Thyroid gland (tissue), 4 donors: ENCODE data around the gene DNAJB6.

Source experiments
- CTCF ChIP-seq, 6 experiments: fragments of 200-600 bp in 3 of 6; fragments of 450-650 bp in 3 of 6; sonication (generic) in 3 of 6; IDR thresholded peaks; one replicate each; pipeline ENCODE4 v1.5.1; 2016 to 2019; ENCODE audit warnings: antibody characterized with exemption in 6 of 6, mild to moderate bottlenecking in 2 of 6, inconsistent platforms in 1 of 6, moderate library complexity in 1 of 6
- POLR2A ChIP-seq, 2 donors: fragments of 450-650 bp; IDR thresholded peaks; one replicate each; pipeline ENCODE4 v1.6.1; 2017; ENCODE audit warnings: antibody characterized with exemption in 2 of 2, mild to moderate bottlenecking in 2 of 2, moderate library complexity in 1 of 2

DNA sequence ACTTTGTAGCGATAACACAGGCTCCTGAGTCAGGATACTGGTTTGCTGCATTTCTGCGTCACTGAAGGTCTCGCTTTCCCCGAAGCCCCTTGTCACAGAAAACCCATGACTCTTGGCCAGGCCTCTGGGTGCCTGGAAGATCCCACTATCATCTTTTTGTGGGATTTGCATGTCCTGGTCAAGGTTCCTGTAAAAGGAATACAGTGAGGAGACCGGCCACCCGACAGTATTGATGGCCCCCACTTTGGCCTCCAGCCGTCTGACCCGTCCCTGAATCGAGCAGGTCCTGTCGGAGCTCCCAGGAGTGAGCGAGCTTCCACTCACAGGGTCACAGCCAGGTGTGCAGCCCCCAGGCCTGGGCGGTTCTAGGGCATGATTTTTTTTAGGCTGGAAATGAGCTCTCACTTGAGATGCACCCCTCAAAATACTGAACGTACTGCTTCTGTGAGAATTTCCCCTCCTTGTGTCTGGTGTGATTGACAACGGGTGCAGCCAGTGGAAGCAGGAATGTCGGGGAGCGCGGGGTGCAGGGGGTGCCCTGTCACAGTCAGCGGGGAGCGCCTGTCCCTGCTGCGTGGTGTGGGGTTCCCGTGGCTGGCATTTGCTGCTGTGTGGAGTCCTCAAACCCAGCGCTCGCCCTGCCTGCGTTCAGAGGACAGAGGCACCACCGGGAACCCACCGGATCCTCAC lies 75.8 kb downstream of the DNAJB6 start:
- TF ChIP-seq CTCF (IDR thresholded peaks at IDR 0.05) (no peak), POLR2A (IDR thresholded peaks at IDR 0.05) (no peak)
